Naive thymus-derived CD4-positive, alpha-beta T cell (primary cell): Measurements from ENCODE around the gene TEX19. TPM values are rescaled to one million over a fixed set of nuclear protein-coding genes. Genes with fewer than 3 reads are reported as not detected.
"Not testable (repeated sequence)": the region's sequence is repeated elsewhere in the genome, so short reads cannot be mapped to it uniquely, and the experiment has no call there.

Experiments
- ATAC-seq: fragments of 150-1000 bp; cut with Tn5 transposase; 2 replicates; pipeline ENCODE4 v1.10.0; 2021; ENCODE audit warnings: mild to moderate bottlenecking, moderate library complexity
- CTCF ChIA-PET: fragments of 350-600 bp; sonication (Branson Sonifier 250); formaldehyde crosslinking; loops from one replicate; lab custom pipeline; 2021; ENCODE audit warnings: antibody characterized with exemption; lab: Charles Lee
- POLR2A ChIA-PET: fragments of 350-600 bp; sonication (Branson Sonifier 250); formaldehyde crosslinking; loops from one replicate; lab custom pipeline; 2021; ENCODE audit warnings: antibody characterized with exemption, inconsistent platforms; lab: Charles Lee
- DNase-seq, 9 donors: peaks; one replicate each; pipeline versions ENCODE4 v3.0.0 to v3.0.0-alpha.2; 2020 to 2022; ENCODE audit warnings: mixed read lengths in 1 of 9
- H3K27ac ChIP-seq: one replicate; pipeline ENCODE4 v1.7.0; 2013; ENCODE audit warnings: mild to moderate bottlenecking, low read depth, low read length, moderate library complexity
- H3K27me3 ChIP-seq, 2 donors: one replicate each; pipeline ENCODE4 v1.7.0; 2013; ENCODE audit warnings: low read length in 2 of 2, mild to moderate bottlenecking in 2 of 2, moderate library complexity in 2 of 2; ENCODE audit not compliant: control insufficient read depth in 2 of 2, insufficient read depth in 2 of 2
- H3K36me3 ChIP-seq, 3 experiments: 1 replicate in 2 of 3; 2 replicates in 1 of 3; pipeline ENCODE4 v1.7.0; 2013; ENCODE audit warnings: low read length in 3 of 3, mild to moderate bottlenecking in 3 of 3, moderate library complexity in 1 of 3; ENCODE audit not compliant: insufficient read depth in 3 of 3, control insufficient read depth in 2 of 3
- H3K4me1 ChIP-seq, 2 donors: one replicate each; pipeline ENCODE4 v1.7.0; 2013; ENCODE audit warnings: low read length in 2 of 2, mild to moderate bottlenecking in 2 of 2, moderate library complexity in 1 of 2; ENCODE audit not compliant: control insufficient read depth in 2 of 2, insufficient read depth in 2 of 2
- H3K4me3 ChIP-seq: 2 replicates; pipeline ENCODE4 v1.7.0; 2013; ENCODE audit warnings: mild to moderate bottlenecking, low read length
- H3K9me3 ChIP-seq, 3 experiments: 1 replicate in 2 of 3; 2 replicates in 1 of 3; pipeline ENCODE4 v1.7.0; 2013; ENCODE audit warnings: low read length in 3 of 3; ENCODE audit not compliant: control insufficient read depth in 2 of 3
- H3K27ac Mint-ChIP-seq, 9 donors: one replicate each; pipeline ENCODE4 v1.8.0; 2020 to 2022; ENCODE audit warnings: mixed read lengths in 9 of 9, mild to moderate bottlenecking in 8 of 9, moderate library complexity in 5 of 9, inconsistent platforms in 2 of 9
- H3K27me3 Mint-ChIP-seq, 5 donors: one replicate each; pipeline ENCODE4 v1.8.0; 2021 to 2022; ENCODE audit warnings: mixed read lengths in 5 of 5, mild to moderate bottlenecking in 1 of 5
- H3K36me3 Mint-ChIP-seq, 5 donors: one replicate each; pipeline ENCODE4 v1.8.0; 2020 to 2022; ENCODE audit warnings: mixed read lengths in 5 of 5, mild to moderate bottlenecking in 3 of 5, inconsistent platforms in 1 of 5
- H3K4me1 Mint-ChIP-seq, 7 donors: one replicate each; pipeline ENCODE4 v1.8.0; 2020 to 2022; ENCODE audit warnings: mixed read lengths in 7 of 7, mild to moderate bottlenecking in 3 of 7, inconsistent platforms in 1 of 7
- H3K4me3 Mint-ChIP-seq, 10 donors: one replicate each; pipeline ENCODE4 v1.8.0; 2020 to 2022; ENCODE audit warnings: mild to moderate bottlenecking in 10 of 10, mixed read lengths in 10 of 10, moderate library complexity in 6 of 10, inconsistent platforms in 2 of 10
- H3K9me3 Mint-ChIP-seq, 11 donors: one replicate each; pipeline ENCODE4 v1.8.0; 2020 to 2022; ENCODE audit warnings: mixed read lengths in 11 of 11, mild to moderate bottlenecking in 4 of 11, inconsistent platforms in 1 of 11, moderate library complexity in 1 of 11
- intact Hi-C, 2 donors: fragments of 100-400 bp; cut with micrococcal nuclease; formaldehyde crosslinking; loops; one replicate each; pipeline ENCODE4 v1.15.1; 2023
- polyA plus RNA-seq, 2 donors: library from polyadenylated mRNA; unstranded; fragments of 300-500 nt; fragmentation: Illumina TruSeq; gene quantifications; one replicate each; pipeline ENCODE4 v1.2.3, GENCODE V29; 2021
- total RNA-seq, 6 experiments: library from RNA in 5 of 6; stranded (reverse) in 5 of 6; gene quantifications; 1 replicate in 5 of 6; 2 replicates in 1 of 6; pipeline ENCODE4 v1.2.3 and lab custom pipeline; 2021 to 2026

Gene TEX19
- total and polyA plus RNA-seq, 7 experiments from 2014 or later, result not detected

GRCh38 chr17:82375359-82376041, 16.5 kb downstream of the TEX19 start:
- H3K4me3 ChIP-seq, result no peak overlapping the region
- H3K4me1 ChIP-seq, result peaks cover 0 to 6% of the 10 kb centered on the region in 2 donors
- ATAC-seq (no peak), DNase-seq (no peak)
- Mint-ChIP-seq H3K4me3 (no peak overlapping the region), H3K27ac (no peak overlapping the region), H3K9me3 (no peaks in the 10 kb centered on the region), H3K27me3 (peaks cover 30 to 50% (median 48%) of the 10 kb centered on the region in 5 donors), H3K36me3 (no peaks in the 10 kb centered on the region), H3K4me1 (peaks cover 10 to 19% (median 17%) of the 10 kb centered on the region in 7 donors)
- ChIA-PET CTCF (no interaction called here), POLR2A (no interaction called here)
- H3K27me3 ChIP-seq, result peaks cover 3 to 5% of the 10 kb centered on the region in 2 donors
- no peaks in the 10 kb centered on the region for H3K36me3 ChIP-seq
- no peak overlapping the region for H3K27ac ChIP-seq
- no peaks in the 10 kb centered on the region for H3K9me3 ChIP-seq
- intact Hi-C loops, result no loop called here

GRCh38 chr17:82376042-82376730, 17.1 kb downstream of the TEX19 start:
- H3K27me3 ChIP-seq, result peaks cover 0 to under 1% of the 10 kb centered on the region in 2 donors

GRCh38 chr17:82377294-82377693, 18.2 kb downstream of the TEX19 start:
- H3K36me3 ChIP-seq, H3K4me1 ChIP-seq, H3K4me3 ChIP-seq, H3K27ac ChIP-seq, POLR2A ChIA-PET, CTCF ChIA-PET, H3K27me3 ChIP-seq, H3K9me3 ChIP-seq, ATAC-seq, DNase-seq, H3K27ac Mint-ChIP-seq, H3K9me3 Mint-ChIP-seq, H3K36me3 Mint-ChIP-seq, intact Hi-C loops, H3K4me3 Mint-ChIP-seq: not testable (repeated sequence)
- peaks cover 3 to 20% (median 9%) of the 10 kb centered on the region in 7 donors for H3K4me1 Mint-ChIP-seq
- H3K27me3 Mint-ChIP-seq, result peaks cover 35 to 53% (median 52%) of the 10 kb centered on the region in 5 donors

More at GRCh38 chr17:82376042-82376730, 17.1 kb downstream of the TEX19 start:
- no peak overlapping the region for H3K27ac ChIP-seq
- H3K27me3 Mint-ChIP-seq, result peaks cover 31 to 51% (median 47%) of the 10 kb centered on the region in 5 donors
- no peaks in the 10 kb centered on the region for H3K36me3 Mint-ChIP-seq
- H3K4me1 Mint-ChIP-seq, result peaks cover 3 to 16% (median 10%) of the 10 kb centered on the region in 7 donors
- H3K27ac Mint-ChIP-seq, result no peak overlapping the region
- H3K9me3 ChIP-seq, result no peaks in the 10 kb centered on the region
- no peak for DNase-seq
- no peak for ATAC-seq
- intact Hi-C loops, result no loop called here
- ChIA-PET CTCF (no interaction called here), POLR2A (no interaction called here)
- no peak overlapping the region for H3K4me3 ChIP-seq
- no peaks in the 10 kb centered on the region for H3K9me3 Mint-ChIP-seq
- no peaks in the 10 kb centered on the region for H3K4me1 ChIP-seq
- H3K36me3 ChIP-seq, result no peaks in the 10 kb centered on the region
- no peak overlapping the region for H3K4me3 Mint-ChIP-seq

- H3K4me1 Mint-ChIP-seq, result peaks cover under 1 to 13% (median 2%) of the 10 kb centered on the region in 7 donors
- intact Hi-C loops, result no loop called here
- Histone ChIP-seq H3K36me3 (no peaks in the 10 kb centered on the region), H3K9me3 (no peaks in the 10 kb centered on the region), H3K27me3 (no peaks in the 10 kb centered on the region), H3K4me3 (no peak overlapping the region), H3K27ac (no peak overlapping the region), H3K4me1 (no peaks in the 10 kb centered on the region)
- ATAC-seq (no peak), DNase-seq (no peak)
- no peak overlapping the region for H3K27ac Mint-ChIP-seq
- H3K9me3 Mint-ChIP-seq, result peaks cover 0 to 1% (median 0%) of the 10 kb centered on the region in 11 donors
- CTCF ChIA-PET, result no interaction called here
- peaks cover 27 to 45% (median 44%) of the 10 kb centered on the region in 5 donors for H3K27me3 Mint-ChIP-seq
- H3K36me3 Mint-ChIP-seq, result no peaks in the 10 kb centered on the region
- POLR2A ChIA-PET, result interaction anchor here (0.7 kb wide), 1 partner anchor 147 kb away, joined by 3 read pairs; no protein-coding TSS in a partner anchor
- no peak overlapping the region for H3K4me3 Mint-ChIP-seq
These were observed 19.1 kb downstream of the TEX19 start for GRCh38 chr17:82377924-82378740.

- Mint-ChIP-seq H3K4me3 (peak overlapping the region in 1 of 10 donors; percentile 53), H3K4me1 (peaks cover 0 to 13% (median 0%) of the 10 kb centered on the region in 7 donors), H3K27ac (no peak overlapping the region), H3K36me3 (no peaks in the 10 kb centered on the region), H3K27me3 (peaks cover 21 to 39% (median 38%) of the 10 kb centered on the region in 5 donors), H3K9me3 (peaks cover 0 to 1% (median 0%) of the 10 kb centered on the region in 11 donors)
- POLR2A ChIA-PET, result interaction anchor here (0.7 kb wide), 1 partner anchor 148 kb away, joined by 3 read pairs; no protein-coding TSS in a partner anchor
- Histone ChIP-seq H3K27me3 (no peaks in the 10 kb centered on the region), H3K9me3 (no peaks in the 10 kb centered on the region), H3K27ac (no peak overlapping the region), H3K4me3 (no peak overlapping the region), H3K36me3 (no peaks in the 10 kb centered on the region), H3K4me1 (no peaks in the 10 kb centered on the region)
- no peak for ATAC-seq
- CTCF ChIA-PET, result no interaction called here
- no peak for DNase-seq
- intact Hi-C loops, result no loop called here
These were observed 19.6 kb downstream of the TEX19 start for GRCh38 chr17:82378741-82379021.

GRCh38 chr17:82380860-82381702, 22.0 kb downstream of the TEX19 start:
- no peaks in the 10 kb centered on the region for H3K36me3 Mint-ChIP-seq
- peaks cover 21 to 34% (median 30%) of the 10 kb centered on the region in 5 donors for H3K27me3 Mint-ChIP-seq
- intact Hi-C loops, result no loop called here
- Histone ChIP-seq H3K9me3 (no peaks in the 10 kb centered on the region), H3K36me3 (no peaks in the 10 kb centered on the region), H3K4me3 (no peak overlapping the region), H3K27me3 (no peaks in the 10 kb centered on the region), H3K27ac (no peak overlapping the region), H3K4me1 (no peaks in the 10 kb centered on the region)
- ChIA-PET CTCF (no interaction called here), POLR2A (interaction anchor here (1.1 kb wide), 1 partner anchor 11 kb away, joined by 3 read pairs; no protein-coding TSS in a partner anchor)
- no peak overlapping the region for H3K4me3 Mint-ChIP-seq
- H3K9me3 Mint-ChIP-seq, result peaks cover 0 to 1% (median 0%) of the 10 kb centered on the region in 11 donors
- no peak for ATAC-seq
- H3K27ac Mint-ChIP-seq, result no peak overlapping the region
- peaks cover 0 to 13% (median 0%) of the 10 kb centered on the region in 7 donors for H3K4me1 Mint-ChIP-seq
- no peak for DNase-seq
